ENCODE results near the gene UGGT2.
"Not testable (repeated sequence)": the region's sequence is repeated elsewhere in the genome, so short reads cannot be mapped to it uniquely, and the experiment has no call there.

UGGT2 gene

DNA sequence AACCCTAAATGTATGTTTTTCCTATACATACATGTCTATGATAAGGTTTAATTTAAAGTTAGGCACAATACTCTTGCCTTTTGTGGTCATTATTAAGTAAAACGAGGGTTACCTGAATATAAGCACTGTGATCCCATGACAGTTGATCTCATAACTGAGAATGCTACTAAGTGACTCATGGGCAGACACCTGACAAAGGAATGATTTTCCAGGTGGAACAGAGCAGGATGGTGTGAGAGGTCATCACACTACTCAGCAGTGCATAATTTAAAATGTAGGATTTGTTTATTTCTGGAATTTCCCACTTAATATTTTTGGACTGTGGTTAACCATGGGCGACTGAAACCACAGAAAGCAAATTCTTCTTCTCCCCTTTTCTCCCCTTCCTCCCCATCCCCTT lies 178.9 kb downstream of the UGGT2 start:
- no peak for DNase-seq

- DNase-seq = no peak
These were observed 182.8 kb downstream of the UGGT2 start for GRCh38 chr13:95870421-95870820.

- DNase-seq = no peak
These were observed 188.1 kb downstream of the UGGT2 start for GRCh38 chr13:95865080-95865615.

DNA sequence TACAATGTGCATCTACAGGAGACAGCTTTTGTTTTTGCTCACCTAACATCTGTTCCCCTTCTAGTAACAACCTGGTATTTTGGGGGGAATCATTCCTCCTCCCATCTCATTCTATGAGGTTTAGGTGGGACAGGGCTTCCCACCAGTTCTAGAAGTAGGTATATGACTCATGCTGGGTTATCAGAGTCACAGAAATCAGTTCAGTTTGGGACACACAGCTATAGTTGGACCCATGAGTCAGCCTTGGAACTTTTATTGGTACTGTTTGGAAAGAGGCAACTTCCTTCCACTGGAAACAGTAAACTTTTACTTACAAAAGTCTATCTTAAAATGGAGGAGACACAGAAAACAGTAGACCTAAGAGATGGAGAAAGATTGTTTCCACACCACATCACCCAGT lies 190.8 kb downstream of the UGGT2 start:
- DNase-seq = no peak

DNA sequence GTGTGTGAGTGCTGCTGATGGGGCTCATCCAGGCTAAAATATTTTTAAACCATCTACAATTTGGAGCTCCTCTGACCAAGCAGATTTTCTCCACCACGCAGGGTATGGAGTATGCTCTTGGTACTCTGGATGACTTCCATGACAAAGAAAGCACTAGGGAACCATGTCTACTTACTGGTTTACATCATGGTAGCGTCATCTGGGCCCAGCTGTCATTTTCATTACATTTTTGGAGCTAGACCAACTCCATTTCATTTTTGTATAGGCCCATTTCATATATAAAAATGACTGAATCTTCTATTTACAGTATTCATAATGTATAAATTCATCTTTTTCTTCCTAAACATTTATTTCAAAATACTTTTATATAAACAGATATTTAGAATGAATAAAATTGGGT lies 191.9 kb downstream of the UGGT2 start:
- no peak for DNase-seq

DNA sequence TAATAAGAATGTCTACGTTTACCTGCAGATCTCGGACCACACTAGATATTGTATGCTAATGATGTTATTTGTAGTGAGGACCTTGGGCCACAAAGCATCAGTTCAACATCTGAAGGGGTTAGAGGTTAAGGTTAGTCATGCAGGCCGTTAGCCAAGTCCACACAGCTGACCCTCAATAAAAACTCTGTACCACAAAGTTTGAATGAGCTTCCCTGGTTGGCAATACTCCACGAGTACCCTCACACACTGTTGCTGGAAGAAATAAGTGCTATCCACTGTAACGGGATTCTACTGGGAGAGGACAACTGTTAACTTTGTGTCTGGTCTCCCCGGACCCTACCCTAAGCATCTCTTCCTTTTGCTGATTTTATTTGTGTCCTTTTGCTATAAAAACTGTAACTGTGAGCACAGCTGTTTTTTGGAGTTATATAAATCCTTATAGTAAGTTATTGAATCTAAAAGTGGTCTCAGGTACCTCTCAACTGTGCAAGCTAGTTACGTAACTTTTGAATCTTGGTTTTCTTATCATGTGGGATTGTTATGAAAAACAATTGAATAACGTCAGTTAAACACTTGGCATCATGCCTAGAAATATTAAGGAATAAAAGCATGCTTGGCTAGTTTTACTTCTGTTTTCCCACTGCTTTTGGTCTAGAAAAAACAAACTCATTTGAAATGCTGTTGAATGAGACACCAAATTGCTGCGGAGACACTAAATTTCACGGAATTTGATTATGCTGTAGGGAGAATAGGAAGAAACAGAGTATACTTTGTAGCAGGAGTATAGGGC lies 194.7 kb downstream of the UGGT2 start:
- no peak for DNase-seq

GRCh38 chr13:95845656-95846055 lies 207.5 kb downstream of the UGGT2 start:
- not testable (repeated sequence) for DNase-seq

GRCh38 chr13:95842898-95843297 lies 210.3 kb downstream of the UGGT2 start:
- no peak for DNase-seq

- no peak for DNase-seq
These were observed 211.3 kb downstream of the UGGT2 start for GRCh38 chr13:95841894-95842293.

DNA sequence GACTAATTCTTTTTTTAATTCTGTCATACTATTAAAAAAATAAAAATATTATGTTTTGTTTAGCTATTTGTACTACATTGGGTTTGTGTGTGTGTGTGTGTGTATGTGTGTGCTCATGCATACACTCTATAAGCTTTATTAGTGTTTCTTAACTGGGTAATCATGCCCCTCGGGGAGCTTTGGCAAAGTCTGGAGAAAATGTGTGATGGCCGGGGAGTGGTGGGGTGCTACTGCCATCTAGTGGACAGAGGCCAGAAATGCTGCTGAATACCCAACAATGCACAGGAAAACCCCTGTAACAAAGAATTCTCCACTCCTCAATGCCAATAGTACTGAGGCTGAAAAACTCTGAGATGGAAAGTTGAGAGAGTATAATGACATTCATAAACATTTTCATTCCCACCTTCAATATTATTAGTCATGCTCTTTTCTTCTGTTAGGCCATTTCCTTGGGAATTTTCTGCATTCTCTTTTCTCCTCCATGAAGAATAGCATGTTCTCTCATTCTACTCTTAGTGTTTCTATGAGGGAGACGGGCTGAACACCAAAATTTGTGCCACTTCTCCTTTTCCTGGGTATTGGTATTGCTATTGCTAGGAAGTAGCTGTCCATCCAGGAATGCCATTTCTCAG lies 219.0 kb downstream of the UGGT2 start:
- DNase-seq = peak; percentile 12

GRCh38 chr13:95833719-95834118 lies 219.5 kb downstream of the UGGT2 start:
- no peak for DNase-seq

DNA sequence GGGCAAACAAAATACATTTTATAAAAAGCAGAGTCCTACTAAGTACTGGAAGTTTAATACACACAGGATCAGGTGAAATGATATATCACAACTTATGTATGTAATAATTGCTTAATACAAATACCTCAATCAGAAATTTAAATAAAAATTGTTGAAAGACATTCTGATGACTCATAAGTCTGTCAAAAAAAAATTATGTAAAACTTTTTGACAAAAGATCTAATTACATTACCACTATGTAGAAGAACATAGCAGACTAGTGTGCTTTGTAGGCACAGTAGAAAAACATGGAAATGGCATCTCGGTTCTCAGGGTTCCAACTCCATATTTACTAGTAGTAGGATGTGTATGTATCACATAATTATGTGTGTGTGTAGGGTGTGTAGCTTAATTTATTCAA lies 220.1 kb downstream of the UGGT2 start:
- DNase-seq = no peak

- no peak for DNase-seq
These were observed 230.9 kb downstream of the UGGT2 start for GRCh38 chr13:95822303-95822702.

DNA sequence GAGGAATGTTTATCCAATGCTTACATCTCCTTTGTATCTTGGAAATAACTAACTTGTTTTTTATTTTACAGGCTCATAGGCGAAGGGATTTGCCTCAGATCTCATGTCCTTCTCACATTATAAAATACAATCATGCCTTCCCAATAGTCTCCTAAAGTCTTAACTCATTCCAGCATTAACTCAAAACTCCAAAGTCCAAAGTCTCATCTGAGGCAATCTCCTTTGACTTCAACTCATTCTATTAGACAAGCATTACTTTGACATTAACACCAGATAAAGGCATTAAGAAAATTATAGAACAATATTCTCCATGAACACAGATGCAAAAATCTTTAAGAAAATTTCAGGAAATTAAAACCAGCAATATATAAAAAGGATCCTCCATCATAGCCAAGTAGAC lies 238.7 kb downstream of the UGGT2 start:
- no peak for DNase-seq

DNA sequence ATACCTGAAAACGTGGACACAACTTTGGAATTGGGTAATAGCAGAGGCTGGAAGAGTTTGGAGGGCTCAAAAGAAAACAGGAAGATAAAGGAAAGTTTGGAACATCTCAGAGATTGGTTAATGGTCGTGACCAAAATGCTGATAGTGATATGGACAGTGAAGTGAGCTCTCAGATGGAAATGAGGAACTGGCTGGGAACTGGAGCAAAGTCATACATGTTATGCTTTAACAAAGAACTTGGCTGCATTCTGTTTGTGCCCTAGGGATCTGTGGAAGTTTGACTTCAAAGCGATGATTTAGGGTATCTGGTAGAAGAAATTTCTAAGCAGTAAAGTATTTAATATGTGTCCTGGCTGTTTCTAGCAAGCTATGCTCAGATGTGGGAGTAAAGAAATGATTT lies 240.1 kb downstream of the UGGT2 start:
- no peak for DNase-seq

GRCh38 chr13:95809429-95809828 lies 243.8 kb downstream of the UGGT2 start:
- no peak for DNase-seq

- DNase-seq = no peak
These were observed 247.3 kb downstream of the UGGT2 start for GRCh38 chr13:95805921-95806320.

DNA sequence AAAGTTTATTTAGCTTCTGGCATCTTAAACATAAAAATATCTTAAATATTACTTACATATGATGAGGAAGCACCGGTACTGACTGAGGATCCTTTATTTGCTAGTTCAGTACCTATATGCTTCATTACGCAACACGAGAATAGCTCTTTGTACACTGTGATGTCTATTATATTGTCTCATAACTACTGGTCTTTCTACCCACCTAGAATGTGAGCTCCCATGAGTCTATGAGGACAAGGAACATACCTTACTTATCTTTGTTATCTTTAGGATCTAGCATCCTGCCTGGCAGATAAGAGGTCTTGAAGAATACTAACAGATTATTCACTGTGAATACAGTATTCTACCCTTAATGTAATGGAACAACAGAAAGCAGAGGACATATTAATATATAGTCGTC lies 251.4 kb downstream of the UGGT2 start:
- no peak for DNase-seq

DNA sequence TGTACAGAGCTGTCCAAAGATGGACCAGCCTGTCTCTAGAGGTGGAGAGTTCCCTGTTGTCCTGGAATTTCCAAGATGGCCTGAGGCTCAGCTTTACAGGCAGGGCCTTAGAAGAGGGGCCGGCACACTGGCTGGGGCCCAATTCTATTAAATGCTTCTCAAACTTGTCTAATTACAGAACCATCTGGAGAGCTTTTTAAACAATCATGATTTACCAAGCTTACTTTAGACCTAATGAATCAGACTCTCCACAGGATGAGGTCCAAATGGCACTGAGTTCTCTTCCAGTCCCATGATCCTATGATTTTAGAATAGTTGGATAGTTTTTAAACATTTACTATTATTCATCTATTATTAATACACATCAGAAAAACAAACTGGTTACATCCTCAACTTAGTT lies 252.8 kb downstream of the UGGT2 start:
- no peak for DNase-seq

DNA sequence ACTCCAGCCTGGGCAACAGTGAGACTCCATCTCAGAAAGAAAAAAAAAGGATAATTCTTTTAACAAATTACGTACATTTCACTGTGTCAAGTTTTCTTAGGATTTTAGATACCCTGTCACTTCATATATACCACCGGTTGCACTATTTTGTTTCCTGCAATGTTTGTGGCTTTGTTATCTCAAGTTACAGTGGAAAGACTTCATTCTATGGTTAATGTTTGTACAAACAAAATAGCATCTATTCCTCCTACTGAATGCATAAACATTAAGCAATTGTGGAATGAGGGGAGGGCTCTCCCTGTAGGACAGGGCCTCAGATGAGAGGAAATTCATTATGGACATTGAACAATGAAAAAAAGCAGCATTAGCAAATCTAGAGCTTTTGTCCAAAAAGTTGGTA lies 256.2 kb downstream of the UGGT2 start:
- DNase-seq = no peak

DNA sequence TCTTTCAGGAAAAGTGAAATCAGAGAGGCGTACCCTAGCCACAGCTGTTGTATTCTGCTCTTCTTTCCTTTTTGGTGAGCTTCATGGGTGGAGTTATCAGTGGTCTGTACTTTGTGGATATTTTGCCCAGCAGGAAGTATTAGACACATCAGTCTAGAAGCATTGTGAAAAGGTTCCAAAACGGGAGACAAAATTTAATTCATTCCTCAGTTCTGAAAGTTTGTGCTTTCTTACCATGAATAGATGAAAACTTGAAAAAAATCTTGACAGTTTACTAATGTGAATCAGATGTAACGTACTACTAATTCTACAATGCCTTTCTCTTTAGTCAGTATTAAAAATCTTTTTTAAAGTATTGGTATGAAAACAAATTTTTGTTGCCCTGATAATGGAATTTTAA lies 259.4 kb downstream of the UGGT2 start:
- no peak for DNase-seq

GRCh38 chr13:95793018-95793555 lies 260.1 kb downstream of the UGGT2 start:
- no peak for DNase-seq

DNA sequence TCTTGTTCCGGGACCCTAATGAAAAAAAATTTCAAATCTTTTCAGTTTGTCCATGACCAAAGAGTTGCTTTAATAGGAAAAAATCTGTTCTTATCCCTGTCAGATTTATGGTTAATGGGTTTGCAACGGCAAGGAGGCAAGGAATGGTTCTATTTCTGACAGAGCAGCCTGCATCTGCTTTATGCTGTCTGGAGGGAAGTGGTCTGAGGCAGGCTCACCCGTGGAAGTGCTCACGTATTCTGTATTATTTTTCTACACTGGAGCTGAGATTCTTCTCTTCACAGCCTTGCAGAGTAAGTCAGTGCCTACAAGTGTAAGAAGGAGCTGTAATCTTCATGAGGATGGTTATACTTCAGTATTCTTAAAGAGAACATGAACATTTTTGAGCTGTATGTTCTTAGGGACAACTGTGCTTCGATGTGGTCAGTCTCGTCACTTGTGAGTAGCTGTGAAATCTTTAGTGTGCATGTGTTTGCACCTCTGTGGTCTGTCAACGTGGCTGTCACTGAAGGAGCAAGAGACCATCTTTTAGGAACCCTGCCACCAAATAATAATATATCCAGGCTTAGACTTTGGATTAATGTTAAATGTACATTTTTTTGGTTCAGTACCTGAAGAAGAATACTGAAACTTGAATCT lies 262.0 kb downstream of the UGGT2 start:
- no peak for DNase-seq

DNA sequence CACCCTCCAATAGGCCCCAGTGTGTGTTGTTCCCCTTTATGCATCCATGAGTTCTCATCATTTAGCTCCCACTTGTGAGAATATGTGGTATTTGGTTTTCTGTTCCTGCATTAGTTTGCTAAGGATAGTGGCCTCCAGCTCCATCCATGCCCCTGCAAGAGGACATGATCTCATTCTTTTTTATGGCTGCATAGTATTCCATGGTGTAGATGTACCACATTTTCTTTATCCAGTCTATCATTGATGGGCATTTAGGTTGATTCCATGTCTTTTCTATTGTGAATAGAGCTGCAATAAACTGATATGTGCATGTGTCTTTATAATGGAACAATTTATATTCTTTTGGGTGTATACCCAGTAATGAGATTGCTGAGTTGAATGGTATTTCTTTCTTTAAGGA lies 263.9 kb downstream of the UGGT2 start:
- DNase-seq = not testable (repeated sequence)

All from NCI-H2029 treated with DMSO at 0.1 percent for 48 hours (cell line).